GM13977 (cell line): Measurements from ENCODE around the gene AMY2B.
"Not testable (repeated sequence)": the region's sequence is repeated elsewhere in the genome, so short reads cannot be mapped to it uniquely, and the experiment has no call there.

Source experiments
- DNase-seq: peaks from one replicate; pipeline ENCODE4 v3.0.0; 2012; ENCODE audit warnings: low spot score
- in situ Hi-C: fragments of 300-500 bp; cut with MboI; formaldehyde crosslinking; loops from one replicate; pipeline ENCODE4 v1.12.0; 2022; ENCODE audit warnings: low sequenced_read_pairs, low pct_unique_long_range_greater_than_20kb, mixed read lengths, inconsistent platforms; ENCODE audit not compliant: unreplicated experiment
- TF ChIP-seq, protein P1 (sequence below): IDR thresholded peaks from 2 replicates; pipeline ENCODE4 v1.5.1; 2012; ENCODE audit warnings: mild to moderate bottlenecking, control low read depth; ENCODE audit not compliant: insufficient read depth; ENCODE audit errors: extremely low read depth, missing control alignments

AMY2B gene

DNA sequence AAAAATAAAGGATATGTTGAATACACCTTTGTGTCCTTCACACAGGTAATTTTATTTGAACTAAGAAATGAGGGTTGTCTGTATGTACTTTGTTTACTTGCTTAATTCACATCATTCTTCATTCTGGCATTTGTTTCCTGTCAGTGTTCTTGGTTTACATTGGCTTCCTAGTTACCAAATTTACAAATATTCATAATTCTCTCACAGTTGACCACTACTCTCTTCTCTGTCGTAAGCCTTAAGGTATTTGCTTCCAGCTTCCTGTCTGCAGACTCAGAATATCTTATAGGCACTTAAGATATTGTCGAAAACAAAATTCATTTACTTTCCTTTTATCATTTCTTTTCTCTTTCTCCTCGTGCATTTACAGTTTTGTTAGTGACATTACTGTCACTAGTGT, 30.0 kb upstream of the AMY2B start:
- TF ChIP-seq, protein P1, sequence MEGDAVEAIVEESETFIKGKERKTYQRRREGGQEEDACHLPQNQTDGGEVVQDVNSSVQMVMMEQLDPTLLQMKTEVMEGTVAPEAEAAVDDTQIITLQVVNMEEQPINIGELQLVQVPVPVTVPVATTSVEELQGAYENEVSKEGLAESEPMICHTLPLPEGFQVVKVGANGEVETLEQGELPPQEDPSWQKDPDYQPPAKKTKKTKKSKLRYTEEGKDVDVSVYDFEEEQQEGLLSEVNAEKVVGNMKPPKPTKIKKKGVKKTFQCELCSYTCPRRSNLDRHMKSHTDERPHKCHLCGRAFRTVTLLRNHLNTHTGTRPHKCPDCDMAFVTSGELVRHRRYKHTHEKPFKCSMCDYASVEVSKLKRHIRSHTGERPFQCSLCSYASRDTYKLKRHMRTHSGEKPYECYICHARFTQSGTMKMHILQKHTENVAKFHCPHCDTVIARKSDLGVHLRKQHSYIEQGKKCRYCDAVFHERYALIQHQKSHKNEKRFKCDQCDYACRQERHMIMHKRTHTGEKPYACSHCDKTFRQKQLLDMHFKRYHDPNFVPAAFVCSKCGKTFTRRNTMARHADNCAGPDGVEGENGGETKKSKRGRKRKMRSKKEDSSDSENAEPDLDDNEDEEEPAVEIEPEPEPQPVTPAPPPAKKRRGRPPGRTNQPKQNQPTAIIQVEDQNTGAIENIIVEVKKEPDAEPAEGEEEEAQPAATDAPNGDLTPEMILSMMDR, result no peak
- in situ Hi-C loops, result no loop called here
- DNase-seq, result no peak

DNA sequence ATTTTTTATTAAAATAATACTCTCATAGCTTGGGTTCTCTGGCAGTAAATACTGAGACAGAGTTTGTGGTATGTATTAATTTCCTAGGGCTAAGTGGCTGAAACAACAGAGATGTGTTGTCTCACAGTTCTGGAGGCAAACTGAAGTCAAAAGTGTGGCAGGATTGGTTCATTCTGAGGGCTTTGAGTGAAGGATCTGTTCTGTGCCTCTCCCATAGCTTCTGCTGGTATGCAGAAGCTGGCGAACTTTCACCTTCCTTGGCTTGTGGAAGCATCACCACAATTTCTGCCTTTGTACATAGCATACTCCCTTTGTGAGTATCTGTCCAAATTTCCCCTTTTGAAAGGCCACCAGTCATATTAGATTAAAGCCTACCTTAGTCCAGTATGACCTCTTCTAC, 24.9 kb upstream of the AMY2B start:
- no peak for DNase-seq
- TF ChIP-seq, protein P1, result no peak
- in situ Hi-C loops, result no loop called here

GRCh38 chr1:103547840-103548239, 23.5 kb upstream of the AMY2B start:
- in situ Hi-C loops, result no loop called here
- TF ChIP-seq, protein P1, result no peak
- DNase-seq, result no peak

- in situ Hi-C loops, result no loop called here
- no peak for DNase-seq
- TF ChIP-seq, protein P1, result no peak
These were observed 11.0 kb upstream of the AMY2B start for GRCh38 chr1:103560427-103560826.

DNA sequence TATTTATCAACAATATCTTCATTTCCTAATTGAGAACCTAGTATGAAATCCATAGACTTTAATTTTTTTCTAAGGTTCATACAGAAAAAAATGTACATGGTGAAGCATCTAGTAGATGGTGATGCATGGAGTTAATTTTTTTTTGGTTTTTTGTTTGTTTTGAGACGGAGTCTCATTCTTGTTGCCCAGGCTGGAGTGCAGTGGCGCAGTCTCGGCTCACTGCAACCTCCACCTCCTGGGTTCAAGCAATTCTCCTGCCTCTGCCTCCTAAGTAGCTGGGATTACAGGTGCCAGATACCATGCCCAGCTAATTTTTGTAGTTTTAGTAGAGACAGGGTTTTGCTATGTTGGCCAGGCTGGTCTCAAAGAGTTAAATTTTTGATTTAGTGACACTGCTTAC, 10.3 kb upstream of the AMY2B start:
- in situ Hi-C loops, DNase-seq: not testable (repeated sequence)

GRCh38 chr1:103561643-103562395, 9.6 kb upstream of the AMY2B start:
- in situ Hi-C loops, result no loop called here
- DNase-seq, result peak; percentile 8
- TF ChIP-seq, protein P1, result no peak

DNA sequence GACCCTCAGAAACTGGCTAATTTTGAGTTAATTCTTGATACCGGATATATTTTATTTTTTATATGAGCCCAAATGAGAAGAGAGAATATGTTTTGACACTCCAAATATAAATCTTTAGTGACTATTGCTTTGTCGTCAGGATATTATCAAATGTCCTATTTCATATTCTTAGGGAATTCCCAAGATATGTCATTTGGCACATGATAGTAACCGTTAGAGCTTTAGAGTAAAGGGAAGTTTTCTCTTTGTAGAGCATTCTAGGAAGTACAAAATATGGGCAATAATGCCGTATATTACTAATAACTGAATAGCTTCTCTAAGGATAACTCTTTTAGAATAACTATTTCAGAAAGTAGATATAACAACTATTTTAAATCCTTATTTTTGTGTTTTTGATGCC, 8.3 kb upstream of the AMY2B start:
- in situ Hi-C loops, result no loop called here
- no peak for DNase-seq
- TF ChIP-seq, protein P1, result no peak
